OCI-LY3 (cell line): ENCODE data around the gene IRF2.

Source experiments
- H2AFZ ChIP-seq: fragments of 200-600, 300-600 bp; shearing (Covaris generic); 2 replicates; pipeline ENCODE4 v1.6.0; 2014; ENCODE audit warnings: antibody characterized with exemption, low read depth, low read length
- H3K27ac ChIP-seq: fragments of 200-600, 300-600 bp; sonication (generic); 2 replicates; pipeline ENCODE4 v1.5.1; 2014; ENCODE audit warnings: mild to moderate bottlenecking, low read length, moderate library complexity, mixed read lengths
- H3K27me3 ChIP-seq: fragments of 200-600, 300-600 bp; sonication (generic); 2 replicates; pipeline ENCODE4 v1.6.1; 2014; ENCODE audit warnings: low read depth, low read length, mixed read lengths
- H3K36me3 ChIP-seq: fragments of 200-600, 300-600 bp; sonication (generic); replicated peaks from 2 replicates; pipeline ENCODE3; 2014; ENCODE audit warnings: low read depth, low read length, mixed read lengths
- H3K4me1 ChIP-seq: fragments of 300-600, 200-600 bp; sonication (generic); 2 replicates; pipeline ENCODE4 v1.6.1; 2014; ENCODE audit warnings: low read length, mixed read lengths
- H3K4me2 ChIP-seq: fragments of 200-600, 300-600 bp; sonication (generic); 2 replicates; pipeline ENCODE4 v1.6.1; 2014; ENCODE audit warnings: low read length, mixed read lengths
- H3K4me3 ChIP-seq: fragments of 300-600, 200-600 bp; sonication (generic); 2 replicates; pipeline ENCODE4 v1.5.1; 2014; ENCODE audit warnings: antibody characterized with exemption, mild to moderate bottlenecking, low read length, moderate library complexity
- H3K79me2 ChIP-seq: fragments of 300-600, 200-600 bp; shearing (Covaris generic); 2 replicates; pipeline ENCODE4 v1.6.1; 2014; ENCODE audit warnings: mild to moderate bottlenecking, low read length, mixed read lengths
- H3K9ac ChIP-seq: fragments of 300-600, 200-600 bp; shearing (Covaris generic); 2 replicates; pipeline ENCODE4 v1.6.0; 2014; ENCODE audit warnings: mild to moderate bottlenecking, low read length, moderate library complexity
- H3K9me3 ChIP-seq: fragments of 200-600, 300-600 bp; shearing (Covaris generic); 2 replicates; pipeline ENCODE4 v1.6.1; 2014; ENCODE audit warnings: low read length, mixed read lengths; ENCODE audit not compliant: insufficient read depth
- H4K20me1 ChIP-seq: fragments of 200-600, 300-600 bp; sonication (generic); 2 replicates; pipeline ENCODE4 v1.6.1; 2016; ENCODE audit warnings: low read length, mixed read lengths; ENCODE audit not compliant: insufficient read depth
- CTCF ChIP-seq: fragments of 200-600, 300-600 bp; sonication (generic); IDR thresholded peaks from 2 replicates; pipeline ENCODE4 v1.5.1; 2014; ENCODE audit warnings: antibody characterized with exemption, low read length, low read depth
- EZH2phosphoT487 ChIP-seq: fragments of 200-600 bp; shearing (Covaris generic); IDR thresholded peaks from 2 replicates; pipeline ENCODE4 v1.6.1; 2018; ENCODE audit warnings: antibody characterized with exemption, mixed run types, low read depth

IRF2 gene

GRCh38 chr4:184349283-184350039 lies 124.9 kb downstream of the IRF2 start:
- Histone ChIP-seq H3K36me3 (no peaks in the 10 kb centered on the region), H3K4me2 (no peak overlapping the region), H3K27me3 (no peaks in the 10 kb centered on the region), H3K4me1 (peaks cover 37% of the 10 kb centered on the region), H3K9ac (no peak overlapping the region), H2AFZ (no peak overlapping the region), H3K27ac (no peak overlapping the region), H3K4me3 (no peak overlapping the region), H4K20me1 (no peaks in the 10 kb centered on the region), H3K79me2 (no peaks in the 10 kb centered on the region), H3K9me3 (no peaks in the 10 kb centered on the region)
- TF ChIP-seq CTCF: no peak
- no peak for TF ChIP-seq EZH2phosphoT487

GRCh38 chr4:184348311-184349233 lies 125.8 kb downstream of the IRF2 start:
- Histone ChIP-seq H2AFZ (no peak overlapping the region), H3K9ac (no peak overlapping the region), H3K4me3 (no peak overlapping the region)

GRCh38 chr4:184347251-184348239 lies 126.8 kb downstream of the IRF2 start:
- peak overlapping the region; percentile 97 for H2AFZ ChIP-seq
- peak overlapping the region; percentile 10; the same call in 1 of the 2 replicates for H3K9ac ChIP-seq
- H3K27me3 ChIP-seq: no peaks in the 10 kb centered on the region
- no peaks in the 10 kb centered on the region for H3K36me3 ChIP-seq
- H3K79me2 ChIP-seq: no peaks in the 10 kb centered on the region
- H3K4me2 ChIP-seq: peak overlapping the region; percentile 61
- H3K27ac ChIP-seq: peak overlapping the region; percentile 21
- no peaks in the 10 kb centered on the region for H3K9me3 ChIP-seq
- H3K4me3 ChIP-seq: no peak overlapping the region
- no peaks in the 10 kb centered on the region for H4K20me1 ChIP-seq
- TF ChIP-seq EZH2phosphoT487 (no peak), CTCF (no peak)
- H3K4me1 ChIP-seq: peaks cover 37% of the 10 kb centered on the region

More at GRCh38 chr4:184348311-184349233, 125.8 kb downstream of the IRF2 start:
- H3K36me3 ChIP-seq: no peaks in the 10 kb centered on the region
- no peak overlapping the region for H3K27ac ChIP-seq
- peak overlapping the region; percentile 61; the same call in 1 of the 2 replicates for H3K4me2 ChIP-seq
- H3K79me2 ChIP-seq: no peaks in the 10 kb centered on the region
- H3K4me1 ChIP-seq: peaks cover 37% of the 10 kb centered on the region
- no peaks in the 10 kb centered on the region for H3K9me3 ChIP-seq
- TF ChIP-seq EZH2phosphoT487 (no peak), CTCF (no peak)
- no peaks in the 10 kb centered on the region for H3K27me3 ChIP-seq
- H4K20me1 ChIP-seq: no peaks in the 10 kb centered on the region
